ENCODE results near the gene ICAM3. TPM values are rescaled to one million over a fixed set of nuclear protein-coding genes. Genes with fewer than 3 reads are reported as not detected.

The ICAM3 gene
- total RNA-seq, 1 experiment from 2014 or later: 8.3 TPM

DNA sequence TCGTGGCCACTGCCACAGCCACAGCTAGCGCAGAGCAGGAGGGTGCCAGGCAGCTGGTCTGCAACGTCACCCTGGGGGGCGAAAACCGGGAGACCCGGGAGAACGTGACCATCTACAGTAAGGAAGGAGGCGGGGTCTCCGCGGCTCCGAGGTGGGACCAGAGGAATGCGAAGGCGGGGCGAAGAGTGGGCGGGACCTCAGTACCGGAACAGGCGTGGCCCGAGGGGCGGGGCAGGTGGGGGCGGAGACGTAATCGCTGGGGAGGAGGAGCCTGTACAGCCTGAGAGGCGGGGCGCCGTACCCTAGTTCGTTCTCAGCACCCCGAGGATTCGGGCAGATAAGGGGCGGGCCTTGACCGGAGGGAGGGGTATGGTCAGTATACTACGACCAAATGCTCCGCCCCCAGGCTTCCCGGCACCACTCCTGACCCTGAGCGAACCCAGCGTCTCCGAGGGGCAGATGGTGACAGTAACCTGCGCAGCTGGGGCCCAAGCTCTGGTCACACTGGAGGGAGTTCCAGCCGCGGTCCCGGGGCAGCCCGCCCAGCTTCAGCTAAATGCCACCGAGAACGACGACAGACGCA lies 47.1 kb downstream of the ICAM3 start:
- peaks cover 16% of the 10 kb centered on the region; the same call in 1 of the 2 replicates for H3K79me2 ChIP-seq (ENCODE audit: insufficient read depth, low read length)
- H2AFZ ChIP-seq (ENCODE audit: low read depth, low read length, poor library complexity, severe bottlenecking): no peak overlapping the region
- peak; percentile 45 for ATAC-seq
- H3K4me1 ChIP-seq (ENCODE audit: control insufficient read depth in 1 of 2, insufficient read depth in 2 of 2, low read length in 2 of 2): peaks cover 13 to 48% of the 10 kb centered on the region in 2 experiments
- peak overlapping the region; percentile 76 for H3K27ac ChIP-seq (ENCODE audit: low read depth, low read length)
- ChIA-PET CTCF (interaction anchor here (0.6 kb wide), 1 partner anchor 34 kb away, joined by 4 read pairs; no protein-coding TSS in a partner anchor), POLR2A (no interaction called here), RAD21 (ENCODE audit: low non-redundant PET in 1 of 2, low total read pairs in 2 of 2, uncharacterized antibody in 2 of 2, unreplicated experiment in 2 of 2) (no interaction called here)
- H3K9me2 ChIP-seq (ENCODE audit: insufficient read depth): no peaks in the 10 kb centered on the region
- H3K4me3 ChIP-seq (replicated peaks in 1 of 2; ENCODE audit: low read depth in 1 of 2, low read length in 2 of 2): peak overlapping the region; percentile 77 to 91
- H3K9me3 ChIP-seq (ENCODE audit: control insufficient read depth in 1 of 2, insufficient read depth in 1 of 2, low read depth in 1 of 2, low read length in 2 of 2): no peaks in the 10 kb centered on the region
- no peaks in the 10 kb centered on the region for H3K27me3 ChIP-seq (ENCODE audit: insufficient read depth, low read length)
- H4K20me1 ChIP-seq (ENCODE audit: insufficient read depth): no peaks in the 10 kb centered on the region
- DNase-seq (ENCODE audit: low read depth, low spot score): peak; percentile 71
- intact Hi-C loops (cut with micrococcal nuclease): no loop called here
- TF ChIP-seq POLR2AphosphoS5 (IDR thresholded peaks at IDR 0.05; ENCODE audit: low read depth, low read length) (peak; percentile 50), JUND (IDR thresholded peaks at IDR 0.05) (no peak), EGR1 (IDR thresholded peaks at IDR 0.05; ENCODE audit: low read depth) (peak; percentile 79)
- peak overlapping the region; percentile 94 for H3K9ac ChIP-seq (ENCODE audit: low read length)
- H3K4me2 ChIP-seq (ENCODE audit: low read length): peak overlapping the region; percentile 100
- peaks cover 2 to 23% of the 10 kb centered on the region in 2 experiments; a peak in 2 of 4 replicates for H3K36me3 ChIP-seq (ENCODE audit: control insufficient read depth in 1 of 2, insufficient read depth in 2 of 2, low read length in 2 of 2)
- no TSS peak for BruUV-seq (replicated peaks)

DNA sequence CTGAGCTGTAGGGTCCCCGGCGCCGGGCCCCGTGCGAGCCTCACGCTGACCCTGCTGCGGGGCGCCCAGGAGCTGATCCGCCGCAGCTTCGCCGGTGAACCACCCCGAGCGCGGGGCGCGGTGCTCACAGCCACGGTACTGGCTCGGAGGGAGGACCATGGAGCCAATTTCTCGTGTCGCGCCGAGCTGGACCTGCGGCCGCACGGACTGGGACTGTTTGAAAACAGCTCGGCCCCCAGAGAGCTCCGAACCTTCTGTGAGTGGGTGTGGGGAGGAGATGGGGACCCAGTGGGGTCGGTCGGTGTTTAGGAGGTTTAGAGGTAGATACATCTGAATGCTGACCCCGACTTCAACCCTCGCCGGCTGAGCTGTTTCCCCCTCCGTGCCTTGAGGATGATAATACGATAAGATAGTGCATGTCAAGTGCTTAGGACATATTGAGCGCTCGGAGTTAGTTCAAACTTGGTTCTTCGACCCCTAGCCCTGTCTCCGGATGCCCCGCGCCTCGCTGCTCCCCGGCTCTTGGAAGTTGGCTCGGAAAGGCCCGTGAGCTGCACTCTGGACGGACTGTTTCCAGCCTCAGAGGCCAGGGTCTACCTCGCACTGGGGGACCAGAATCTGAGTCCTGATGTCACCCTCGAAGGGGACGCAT lies 47.7 kb downstream of the ICAM3 start:
- no peak overlapping the region for H2AFZ ChIP-seq (ENCODE audit: low read depth, low read length, poor library complexity, severe bottlenecking)
- ATAC-seq (peak; percentile 0; the same call in 1 of the 2 replicates), DNase-seq (ENCODE audit: low read depth, low spot score) (no peak)
- H3K27me3 ChIP-seq (ENCODE audit: insufficient read depth, low read length): no peaks in the 10 kb centered on the region
- ChIA-PET CTCF (interaction anchor here (0.6 to 1.0 kb wide), 5 partner anchors 33 to 126 kb away, joined by 3 to 4 read pairs (median 3); no protein-coding TSS in a partner anchor), POLR2A (interaction anchor here (0.6 to 0.7 kb wide), 2 partner anchors 42 to 43 kb away, joined by 3 to 4 read pairs; partner anchors contain the start of gene RAVER1), RAD21 (ENCODE audit: low non-redundant PET in 1 of 2, low total read pairs in 2 of 2, uncharacterized antibody in 2 of 2, unreplicated experiment in 2 of 2) (no interaction called here)
- H3K4me3 ChIP-seq (replicated peaks in 1 of 2; ENCODE audit: low read depth in 1 of 2, low read length in 2 of 2): peak overlapping the region; percentile 77 to 91
- peaks cover 13 to 49% of the 10 kb centered on the region in 2 experiments for H3K4me1 ChIP-seq (ENCODE audit: control insufficient read depth in 1 of 2, insufficient read depth in 2 of 2, low read length in 2 of 2)
- intact Hi-C loops (cut with micrococcal nuclease): no loop called here
- peak overlapping the region; percentile 100 for H3K4me2 ChIP-seq (ENCODE audit: low read length)
- peaks cover 16% of the 10 kb centered on the region; the same call in 1 of the 2 replicates for H3K79me2 ChIP-seq (ENCODE audit: insufficient read depth, low read length)
- TSS peak; percentile 31 for BruUV-seq (replicated peaks)
- no peaks in the 10 kb centered on the region for H4K20me1 ChIP-seq (ENCODE audit: insufficient read depth)
- H3K27ac ChIP-seq (ENCODE audit: low read depth, low read length): peak overlapping the region; percentile 76
- peaks cover 2 to 23% of the 10 kb centered on the region in 2 experiments; a peak in 2 of 4 replicates for H3K36me3 ChIP-seq (ENCODE audit: control insufficient read depth in 1 of 2, insufficient read depth in 2 of 2, low read length in 2 of 2)
- H3K9ac ChIP-seq (ENCODE audit: low read length): peak overlapping the region; percentile 94
- H3K9me2 ChIP-seq (ENCODE audit: insufficient read depth): no peaks in the 10 kb centered on the region
- H3K9me3 ChIP-seq (ENCODE audit: control insufficient read depth in 1 of 2, insufficient read depth in 1 of 2, low read depth in 1 of 2, low read length in 2 of 2): no peaks in the 10 kb centered on the region
- TF ChIP-seq YY1 (IDR thresholded peaks at IDR 0.05; ENCODE audit: extremely low read depth, insufficient replicate concordance, low read depth, low read length) (no peak), EGR1 (IDR thresholded peaks at IDR 0.05; ENCODE audit: low read depth) (no peak), JUND (IDR thresholded peaks at IDR 0.05) (no peak), CBX3 (IDR thresholded peaks at IDR 0.05; ENCODE audit: low read depth) (no peak)
- TF ChIP-seq, protein P1, sequence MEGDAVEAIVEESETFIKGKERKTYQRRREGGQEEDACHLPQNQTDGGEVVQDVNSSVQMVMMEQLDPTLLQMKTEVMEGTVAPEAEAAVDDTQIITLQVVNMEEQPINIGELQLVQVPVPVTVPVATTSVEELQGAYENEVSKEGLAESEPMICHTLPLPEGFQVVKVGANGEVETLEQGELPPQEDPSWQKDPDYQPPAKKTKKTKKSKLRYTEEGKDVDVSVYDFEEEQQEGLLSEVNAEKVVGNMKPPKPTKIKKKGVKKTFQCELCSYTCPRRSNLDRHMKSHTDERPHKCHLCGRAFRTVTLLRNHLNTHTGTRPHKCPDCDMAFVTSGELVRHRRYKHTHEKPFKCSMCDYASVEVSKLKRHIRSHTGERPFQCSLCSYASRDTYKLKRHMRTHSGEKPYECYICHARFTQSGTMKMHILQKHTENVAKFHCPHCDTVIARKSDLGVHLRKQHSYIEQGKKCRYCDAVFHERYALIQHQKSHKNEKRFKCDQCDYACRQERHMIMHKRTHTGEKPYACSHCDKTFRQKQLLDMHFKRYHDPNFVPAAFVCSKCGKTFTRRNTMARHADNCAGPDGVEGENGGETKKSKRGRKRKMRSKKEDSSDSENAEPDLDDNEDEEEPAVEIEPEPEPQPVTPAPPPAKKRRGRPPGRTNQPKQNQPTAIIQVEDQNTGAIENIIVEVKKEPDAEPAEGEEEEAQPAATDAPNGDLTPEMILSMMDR (IDR thresholded peaks at IDR 0.05 in 2 of 3, conservative IDR thresholded peaks at IDR 0.05 in 1 of 3; ENCODE audit: borderline replicate concordance in 1 of 3, insufficient read depth in 1 of 3, low read depth in 2 of 3, low read length in 2 of 3): no peak
- TF ChIP-seq, protein P2, sequence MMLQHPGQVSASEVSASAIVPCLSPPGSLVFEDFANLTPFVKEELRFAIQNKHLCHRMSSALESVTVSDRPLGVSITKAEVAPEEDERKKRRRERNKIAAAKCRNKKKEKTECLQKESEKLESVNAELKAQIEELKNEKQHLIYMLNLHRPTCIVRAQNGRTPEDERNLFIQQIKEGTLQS (IDR thresholded peaks at IDR 0.05): no peak
- TF ChIP-seq, protein P3, sequence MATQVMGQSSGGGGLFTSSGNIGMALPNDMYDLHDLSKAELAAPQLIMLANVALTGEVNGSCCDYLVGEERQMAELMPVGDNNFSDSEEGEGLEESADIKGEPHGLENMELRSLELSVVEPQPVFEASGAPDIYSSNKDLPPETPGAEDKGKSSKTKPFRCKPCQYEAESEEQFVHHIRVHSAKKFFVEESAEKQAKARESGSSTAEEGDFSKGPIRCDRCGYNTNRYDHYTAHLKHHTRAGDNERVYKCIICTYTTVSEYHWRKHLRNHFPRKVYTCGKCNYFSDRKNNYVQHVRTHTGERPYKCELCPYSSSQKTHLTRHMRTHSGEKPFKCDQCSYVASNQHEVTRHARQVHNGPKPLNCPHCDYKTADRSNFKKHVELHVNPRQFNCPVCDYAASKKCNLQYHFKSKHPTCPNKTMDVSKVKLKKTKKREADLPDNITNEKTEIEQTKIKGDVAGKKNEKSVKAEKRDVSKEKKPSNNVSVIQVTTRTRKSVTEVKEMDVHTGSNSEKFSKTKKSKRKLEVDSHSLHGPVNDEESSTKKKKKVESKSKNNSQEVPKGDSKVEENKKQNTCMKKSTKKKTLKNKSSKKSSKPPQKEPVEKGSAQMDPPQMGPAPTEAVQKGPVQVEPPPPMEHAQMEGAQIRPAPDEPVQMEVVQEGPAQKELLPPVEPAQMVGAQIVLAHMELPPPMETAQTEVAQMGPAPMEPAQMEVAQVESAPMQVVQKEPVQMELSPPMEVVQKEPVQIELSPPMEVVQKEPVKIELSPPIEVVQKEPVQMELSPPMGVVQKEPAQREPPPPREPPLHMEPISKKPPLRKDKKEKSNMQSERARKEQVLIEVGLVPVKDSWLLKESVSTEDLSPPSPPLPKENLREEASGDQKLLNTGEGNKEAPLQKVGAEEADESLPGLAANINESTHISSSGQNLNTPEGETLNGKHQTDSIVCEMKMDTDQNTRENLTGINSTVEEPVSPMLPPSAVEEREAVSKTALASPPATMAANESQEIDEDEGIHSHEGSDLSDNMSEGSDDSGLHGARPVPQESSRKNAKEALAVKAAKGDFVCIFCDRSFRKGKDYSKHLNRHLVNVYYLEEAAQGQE (IDR thresholded peaks at IDR 0.05; ENCODE audit: low read depth): no peak
